Measurements from ENCODE around the gene RCBTB1. TPM values are rescaled to one million over a fixed set of nuclear protein-coding genes. Genes with fewer than 3 reads are reported as not detected.
A peak's percentile ranks its signal among the peaks of the same experiment; 100 is the strongest.

The RCBTB1 gene
- 10 to 100 TPM in 2 of 3 donors, 1 to 10 TPM in 1; 6.5 to 13.0 (median 10.3) TPM for polyA plus RNA-seq

- Mint-ChIP-seq H3K27ac (peak within 1 kb of the TSS; percentile 73 to 90 (median 88)), H3K9me3 (no peaks in the 10 kb centered on the region), H3K4me1 (peaks cover 11 to 41% of the 10 kb centered on the region in 2 donors), H3K4me3 (peak within 1 kb of the TSS; percentile 86 to 96 (median 90)), H3K36me3 (peaks cover 8 to 11% (median 9%) of the 10 kb centered on the region in 3 donors), H3K27me3 (ENCODE audit: low read depth in 3 of 3) (peaks cover 0 to 4% (median 0%) of the 10 kb centered on the region in 3 donors)
- DNase-seq: peak; percentile 70 to 78 (median 73)
Observed at GRCh38 chr13:49585220-49586157, at the start of gene RCBTB1. Gene RCBTB1 (minus strand): TSS chr13:49585558. CDS start chr13:49567279, 18,279 bp downstream.

GRCh38 chr13:49633710-49634109, 48.4 kb upstream of the RCBTB1 start:
- H3K36me3 Mint-ChIP-seq: no peaks in the 10 kb centered on the region
- H3K9me3 Mint-ChIP-seq: no peaks in the 10 kb centered on the region
- no peak overlapping the region for H3K4me3 Mint-ChIP-seq
- H3K27me3 Mint-ChIP-seq (ENCODE audit: low read depth in 3 of 3): peaks cover 0 to 2% (median 1%) of the 10 kb centered on the region in 3 donors
- peaks cover 15 to 21% of the 10 kb centered on the region in 2 donors for H3K4me1 Mint-ChIP-seq
- H3K27ac Mint-ChIP-seq: peak overlapping the region in 1 of 6 donors; percentile 31
- DNase-seq: no peak

GRCh38 chr13:49632156-49632555, 46.8 kb upstream of the RCBTB1 start:
- no peak overlapping the region for H3K4me3 Mint-ChIP-seq
- no peaks in the 10 kb centered on the region for H3K9me3 Mint-ChIP-seq
- H3K27me3 Mint-ChIP-seq (ENCODE audit: low read depth in 3 of 3): peaks cover 0 to 2% (median 0%) of the 10 kb centered on the region in 3 donors
- no peak overlapping the region for H3K27ac Mint-ChIP-seq
- H3K4me1 Mint-ChIP-seq: peaks cover 23 to 30% of the 10 kb centered on the region in 2 donors
- DNase-seq: no peak
- no peaks in the 10 kb centered on the region for H3K36me3 Mint-ChIP-seq

GRCh38 chr13:49630580-49630979, 45.2 kb upstream of the RCBTB1 start:
- Mint-ChIP-seq H3K27ac (no peak overlapping the region), H3K27me3 (ENCODE audit: low read depth in 3 of 3) (peaks cover 0 to 2% (median 0%) of the 10 kb centered on the region in 3 donors), H3K9me3 (no peaks in the 10 kb centered on the region), H3K36me3 (no peaks in the 10 kb centered on the region), H3K4me1 (peaks cover 13 to 18% of the 10 kb centered on the region in 2 donors), H3K4me3 (no peak overlapping the region)
- DNase-seq: no peak

- Mint-ChIP-seq H3K4me1 (peaks cover 8 to 11% of the 10 kb centered on the region in 2 donors), H3K4me3 (no peak overlapping the region), H3K27ac (no peak overlapping the region), H3K27me3 (ENCODE audit: low read depth in 3 of 3) (peaks cover 0 to 2% (median 0%) of the 10 kb centered on the region in 3 donors), H3K36me3 (no peaks in the 10 kb centered on the region), H3K9me3 (no peaks in the 10 kb centered on the region)
- DNase-seq: no peak
Observed at GRCh38 chr13:49629947-49630346, 44.6 kb upstream of the RCBTB1 start.

GRCh38 chr13:49629196-49629938, 44.0 kb upstream of the RCBTB1 start:
- no peaks in the 10 kb centered on the region for H3K36me3 Mint-ChIP-seq
- DNase-seq: no peak
- H3K27ac Mint-ChIP-seq: peak overlapping the region in 3 of 6 donors; percentile 20 to 55 (median 46)

GRCh38 chr13:49627831-49628652, 42.7 kb upstream of the RCBTB1 start, which contains the start of gene ARL11:
Gene ARL11 (plus strand): TSS chr13:49628507. CDS start chr13:49630448, 1,941 bp downstream.
- Mint-ChIP-seq H3K36me3 (no peaks in the 10 kb centered on the region), H3K27ac (peak within 1 kb of the TSS in 5 of 6 donors; percentile 5 to 57 (median 45)), H3K4me1 (peaks cover 8 to 9% of the 10 kb centered on the region in 2 donors), H3K4me3 (peak within 1 kb of the TSS; percentile 64 to 87 (median 69)), H3K27me3 (ENCODE audit: low read depth in 3 of 3) (peaks cover 0 to 2% (median 0%) of the 10 kb centered on the region in 3 donors), H3K9me3 (no peaks in the 10 kb centered on the region)
- DNase-seq: peak; percentile 13 to 32 (median 17)

More at GRCh38 chr13:49629196-49629938, 44.0 kb upstream of the RCBTB1 start:
- peaks cover 0 to 2% (median 0%) of the 10 kb centered on the region in 3 donors for H3K27me3 Mint-ChIP-seq (ENCODE audit: low read depth in 3 of 3)
- H3K9me3 Mint-ChIP-seq: no peaks in the 10 kb centered on the region
- no peak overlapping the region for H3K4me3 Mint-ChIP-seq
- peaks cover 8 to 9% of the 10 kb centered on the region in 2 donors for H3K4me1 Mint-ChIP-seq

GRCh38 chr13:49625392-49626079, 40.2 kb upstream of the RCBTB1 start:
- Mint-ChIP-seq H3K4me1 (peaks cover 8 to 9% of the 10 kb centered on the region in 2 donors), H3K27me3 (ENCODE audit: low read depth in 3 of 3) (peaks cover 0 to 2% (median 0%) of the 10 kb centered on the region in 3 donors), H3K9me3 (no peaks in the 10 kb centered on the region), H3K36me3 (no peaks in the 10 kb centered on the region), H3K27ac (no peak overlapping the region), H3K4me3 (no peak overlapping the region)
- DNase-seq: no peak

GRCh38 chr13:49624229-49624628, 38.9 kb upstream of the RCBTB1 start:
- Mint-ChIP-seq H3K27ac (no peak overlapping the region), H3K9me3 (no peaks in the 10 kb centered on the region), H3K4me1 (peaks cover 8 to 9% of the 10 kb centered on the region in 2 donors), H3K36me3 (no peaks in the 10 kb centered on the region), H3K27me3 (ENCODE audit: low read depth in 3 of 3) (peaks cover 0 to 2% (median 0%) of the 10 kb centered on the region in 3 donors), H3K4me3 (no peak overlapping the region)
- no peak for DNase-seq

GRCh38 chr13:49622174-49622946, 37.0 kb upstream of the RCBTB1 start:
- no peaks in the 10 kb centered on the region for H3K9me3 Mint-ChIP-seq
- H3K4me3 Mint-ChIP-seq: no peak overlapping the region
- no peak overlapping the region for H3K27ac Mint-ChIP-seq
- H3K4me1 Mint-ChIP-seq: no peaks in the 10 kb centered on the region
- no peak for DNase-seq
- H3K36me3 Mint-ChIP-seq: no peaks in the 10 kb centered on the region
- H3K27me3 Mint-ChIP-seq (ENCODE audit: low read depth in 3 of 3): peaks cover 0 to 2% (median 0%) of the 10 kb centered on the region in 3 donors

GRCh38 chr13:49620170-49620621, 34.8 kb upstream of the RCBTB1 start:
- no peak for DNase-seq
- no peak overlapping the region for H3K27ac Mint-ChIP-seq
- H3K36me3 Mint-ChIP-seq: no peaks in the 10 kb centered on the region
- H3K27me3 Mint-ChIP-seq (ENCODE audit: low read depth in 3 of 3): peaks cover 0 to 3% (median 2%) of the 10 kb centered on the region in 3 donors
- peak overlapping the region in 3 of 5 donors; percentile 21 to 41 (median 34) for H3K4me3 Mint-ChIP-seq
- no peaks in the 10 kb centered on the region for H3K9me3 Mint-ChIP-seq
- H3K4me1 Mint-ChIP-seq: no peaks in the 10 kb centered on the region

- no peaks in the 10 kb centered on the region for H3K9me3 Mint-ChIP-seq
- no peaks in the 10 kb centered on the region for H3K4me1 Mint-ChIP-seq
- H3K27me3 Mint-ChIP-seq (ENCODE audit: low read depth in 3 of 3): peaks cover 0 to 6% (median 4%) of the 10 kb centered on the region in 3 donors
- DNase-seq: no peak
- H3K27ac Mint-ChIP-seq: no peak overlapping the region
- H3K36me3 Mint-ChIP-seq: no peaks in the 10 kb centered on the region
- H3K4me3 Mint-ChIP-seq: no peak overlapping the region
Observed at GRCh38 chr13:49616676-49617065, 31.3 kb upstream of the RCBTB1 start.

All from immature natural killer cell (primary cell).